ENCODE results near the gene B4GALT6.

DNA sequence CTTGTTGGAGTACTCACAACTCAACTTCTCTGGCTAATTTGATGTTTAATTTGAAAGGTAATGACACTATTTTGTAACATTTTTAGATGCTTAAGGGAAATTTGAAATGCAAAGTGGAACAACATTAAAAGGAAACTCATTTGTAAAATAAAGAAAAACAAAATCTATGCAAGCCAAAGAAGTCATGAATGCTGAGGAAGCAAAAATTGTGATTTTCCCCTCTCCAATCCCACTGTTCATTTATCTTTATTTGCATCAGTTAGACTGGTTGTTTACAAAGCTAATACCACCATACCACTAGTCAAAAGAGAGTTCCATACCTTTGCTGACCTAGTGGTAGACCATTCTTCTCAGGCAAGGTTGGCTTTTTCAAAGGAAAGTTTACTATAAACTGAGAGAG lies 2.2 kb upstream of the B4GALT6 start:
- TF ChIP-seq CTCF (IDR thresholded peaks at IDR 0.05): no peak
- TF ChIP-seq POLR2A (IDR thresholded peaks at IDR 0.05): no peak
